Stimulated activated CD8-positive, alpha-beta memory T cell treated with anti-CD3 and anti-CD28 coated beads, Interleukin-4, amount 100 ng/mL, for 4 hours (primary cell): ENCODE measurements around the gene RTN1.
"Not testable (repeated sequence)": the region's sequence is repeated elsewhere in the genome, so short reads cannot be mapped to it uniquely, and the experiment has no call there.

Source experiments
- DNase-seq, 2 donors: peaks; one replicate each; pipeline ENCODE4 v3.0.0-alpha.2; 2020; ENCODE audit warnings: low read depth in 2 of 2, low spot score in 1 of 2

Gene RTN1

DNA sequence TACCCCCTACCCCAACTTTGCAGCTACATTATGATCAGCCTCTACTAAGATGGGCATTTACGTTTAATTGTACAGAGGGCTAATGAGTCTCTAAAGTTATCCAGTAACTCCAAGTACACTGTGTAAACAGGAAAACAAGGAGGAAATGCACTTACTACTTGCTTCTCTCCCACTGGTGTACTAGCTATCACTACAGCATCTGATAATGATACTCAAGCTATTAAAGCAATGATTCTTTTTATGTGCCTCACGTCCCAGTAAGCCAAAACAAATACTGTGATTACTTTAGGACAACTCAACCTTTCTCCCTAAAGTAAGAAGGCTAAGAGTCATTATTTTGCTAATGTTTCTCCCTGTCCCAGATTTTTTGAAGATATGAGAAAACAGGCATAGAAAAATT lies 165.3 kb downstream of the RTN1 start:
- no peak for DNase-seq

DNA sequence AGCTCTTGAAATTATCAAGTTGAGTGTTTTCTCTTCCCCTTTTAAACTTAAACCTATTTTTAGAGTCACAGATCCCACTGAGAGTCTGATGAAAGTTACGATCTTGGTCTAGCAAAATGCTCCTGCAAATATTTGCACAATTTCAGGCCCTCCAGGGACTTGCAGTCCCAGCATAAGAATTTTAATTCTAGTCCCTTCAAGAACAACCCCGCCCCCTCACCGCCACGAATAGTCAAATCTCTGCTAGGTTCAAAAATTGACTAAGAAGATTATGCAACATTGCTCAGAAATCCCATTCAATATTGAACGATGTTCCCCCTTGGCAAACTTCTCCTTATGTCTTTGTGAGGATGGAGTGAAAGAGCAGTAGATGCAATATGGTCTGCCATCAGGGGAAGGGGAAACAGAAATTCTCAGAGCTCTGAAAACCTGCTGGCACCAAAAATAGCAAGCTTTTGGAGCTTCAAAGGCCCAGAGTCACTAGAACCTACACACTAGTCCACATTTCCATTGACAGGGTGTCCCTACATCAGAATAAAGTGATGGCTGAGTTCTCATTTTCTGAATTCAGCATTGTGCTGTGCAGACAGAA lies 166.4 kb downstream of the RTN1 start:
- DNase-seq: no peak

DNA sequence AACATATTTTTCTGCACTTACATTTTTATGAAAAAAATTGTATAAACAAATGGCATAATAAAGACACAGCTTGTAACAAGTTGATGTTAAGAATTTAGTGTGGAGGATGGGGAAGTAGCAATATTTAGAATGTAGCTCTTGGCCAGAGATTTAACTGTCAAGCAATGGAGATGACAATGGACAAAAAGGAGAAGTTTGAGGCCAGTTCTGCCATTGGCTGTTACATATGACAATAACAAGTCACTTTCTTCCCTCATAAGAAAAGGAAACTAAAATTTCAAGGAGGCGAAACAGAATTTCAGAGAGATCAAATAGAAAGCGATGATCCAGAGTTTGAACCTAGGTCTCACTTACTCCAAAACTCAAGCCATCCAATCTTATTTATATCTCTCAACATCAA lies 171.1 kb downstream of the RTN1 start:
- no peak for DNase-seq

DNA sequence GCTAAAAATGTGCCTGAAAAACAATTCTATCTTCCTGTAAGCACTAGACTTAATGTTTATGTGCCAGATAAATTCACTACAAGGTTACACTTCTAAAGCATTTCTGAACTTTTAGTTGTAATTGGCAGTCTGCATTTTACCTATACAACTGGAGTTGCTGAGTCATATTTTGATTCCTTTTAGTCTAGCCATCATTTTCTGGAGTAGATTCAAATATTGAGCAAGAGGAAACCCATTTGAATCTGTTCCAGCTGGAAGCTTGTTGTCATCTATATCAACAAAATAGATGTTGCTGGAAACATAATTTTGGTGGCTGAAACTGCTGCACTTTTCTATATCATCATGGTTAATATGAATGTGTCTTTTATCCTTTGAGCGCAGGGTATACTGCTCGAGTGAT lies 171.8 kb downstream of the RTN1 start:
- no peak for DNase-seq

DNA sequence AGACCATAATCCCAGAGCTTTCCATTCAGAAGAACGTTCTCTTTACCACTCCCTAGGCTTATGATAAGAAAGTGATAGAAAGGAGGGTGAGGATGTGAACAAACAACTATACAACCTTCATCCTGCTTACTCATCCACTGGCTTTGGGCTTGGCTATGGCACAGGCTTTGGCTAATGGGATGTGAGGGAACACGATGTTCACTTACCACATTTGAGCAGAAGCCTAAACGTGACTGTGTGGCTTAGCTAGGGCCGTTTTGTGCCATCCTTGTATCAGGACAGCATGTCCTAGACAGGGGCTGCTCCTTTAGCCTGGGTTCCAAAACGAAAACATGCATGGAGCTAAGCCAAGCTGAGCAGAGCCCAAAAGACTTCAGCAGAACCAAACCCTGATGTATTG lies 175.4 kb downstream of the RTN1 start:
- DNase-seq: no peak

DNA sequence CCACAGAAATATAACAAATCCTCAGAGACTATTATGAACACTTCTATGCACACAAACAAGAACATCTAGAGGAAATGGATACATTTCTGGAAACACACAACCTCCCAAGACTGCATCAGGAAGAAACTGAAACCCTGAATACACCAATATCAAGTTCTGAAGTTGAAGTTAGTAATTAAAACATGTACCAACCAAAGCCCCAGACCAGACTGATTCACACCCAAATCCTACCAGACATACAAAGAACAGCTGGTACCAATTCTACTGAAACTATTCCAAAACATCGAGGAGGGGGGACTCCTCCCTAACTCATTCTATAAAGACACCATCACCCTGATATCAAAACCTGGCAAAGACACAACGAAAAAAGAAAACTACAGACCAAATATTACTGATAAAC lies 179.3 kb downstream of the RTN1 start:
- DNase-seq: no peak

DNA sequence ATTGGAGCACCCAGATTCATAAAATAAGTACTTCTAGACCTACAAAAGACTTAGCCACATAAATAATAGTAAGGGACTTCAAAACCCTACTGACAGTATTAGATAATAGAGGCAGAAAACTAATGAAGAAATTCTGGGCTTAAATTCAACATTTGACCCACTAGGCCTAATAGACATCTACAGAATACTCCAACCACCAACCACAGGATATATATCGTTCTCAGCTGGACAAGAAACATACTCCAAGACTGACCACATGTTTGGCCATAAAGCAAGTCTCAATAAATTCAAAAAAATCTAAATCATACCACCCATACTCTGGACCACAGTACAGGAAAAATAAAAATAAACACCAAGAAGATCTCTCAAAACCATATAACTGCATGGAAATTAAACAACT lies 180.2 kb downstream of the RTN1 start:
- no peak for DNase-seq

DNA sequence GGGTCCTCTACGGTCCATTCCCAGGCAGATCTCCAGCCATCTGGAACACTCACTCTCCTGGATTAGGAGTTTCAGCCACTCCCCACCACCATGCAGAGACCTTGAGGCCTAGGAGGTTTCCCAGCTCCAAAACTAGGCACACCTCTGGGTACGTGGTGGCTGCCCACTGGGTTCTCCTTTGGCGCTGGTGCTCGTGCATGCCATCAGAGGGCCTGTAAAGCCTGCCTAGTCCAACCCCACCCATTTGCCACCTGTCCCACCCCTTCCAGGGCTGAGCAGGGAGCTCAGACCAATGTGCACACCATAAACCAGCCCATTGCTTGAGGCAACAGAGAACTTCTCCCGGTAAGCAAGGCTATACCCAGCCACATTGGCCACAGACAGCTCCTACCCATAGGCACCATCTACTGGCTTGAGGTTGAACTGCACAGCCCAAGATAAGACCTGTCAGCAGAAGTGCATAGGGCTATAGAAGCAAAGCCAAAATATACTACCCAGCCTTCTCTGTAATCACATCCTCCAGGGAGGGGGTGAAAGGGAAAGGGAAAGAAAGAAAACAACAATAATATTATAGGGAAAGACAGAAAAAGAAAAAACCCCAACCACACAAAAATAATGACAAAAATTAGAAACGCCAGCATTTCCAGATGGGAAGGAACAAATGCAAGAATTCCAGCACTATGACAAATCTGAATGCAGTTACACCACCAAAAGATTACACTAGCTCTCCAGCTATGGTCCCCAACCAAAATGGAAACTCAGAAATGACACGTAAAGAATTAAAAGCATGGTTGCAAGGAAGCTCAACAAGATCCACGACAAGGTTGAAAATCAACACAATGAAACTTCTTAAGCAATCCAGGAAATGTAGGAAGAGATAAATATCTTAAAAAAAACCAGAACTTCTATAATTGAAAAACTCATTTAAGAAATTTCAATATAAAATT lies 182.1 kb downstream of the RTN1 start:
- DNase-seq: no peak

DNA sequence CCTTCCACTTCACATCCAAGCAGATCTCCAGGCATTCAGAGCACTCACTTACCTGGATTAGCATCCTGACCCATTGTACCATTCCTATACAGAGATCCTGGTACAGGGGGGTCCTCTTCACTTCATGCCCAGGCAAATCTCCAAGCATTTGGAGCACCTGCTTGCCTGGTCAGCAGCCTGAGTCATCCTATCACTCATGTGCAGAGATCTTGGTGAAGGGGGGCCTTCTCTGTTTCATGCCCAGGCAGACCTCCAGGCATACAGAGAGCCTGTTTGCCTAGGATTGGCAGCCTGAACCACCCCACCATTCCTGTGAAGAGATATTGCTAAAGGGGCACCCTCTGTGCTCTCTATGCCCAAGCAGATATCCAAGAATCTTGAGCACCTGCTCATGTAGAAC lies 182.9 kb downstream of the RTN1 start:
- no peak for DNase-seq

DNA sequence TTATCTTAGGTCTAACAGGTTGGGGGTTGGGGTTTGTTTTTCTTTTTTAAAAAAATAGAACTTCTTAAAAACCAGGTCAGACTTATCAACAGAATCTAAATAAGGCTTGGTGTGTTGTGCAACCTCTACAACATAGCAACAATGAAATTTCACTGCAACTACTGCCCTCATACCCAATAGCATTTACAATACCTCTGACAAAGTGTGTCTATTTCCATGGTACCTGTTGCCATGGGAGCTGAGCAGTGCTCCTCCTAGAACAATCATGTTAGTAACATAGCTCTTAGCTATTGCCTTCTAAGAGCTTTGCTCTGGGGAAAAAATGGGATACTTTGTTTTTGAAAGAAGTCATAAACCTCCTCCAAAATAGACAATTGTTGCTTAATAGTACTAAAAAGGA lies 190.7 kb downstream of the RTN1 start:
- DNase-seq: no peak

DNA sequence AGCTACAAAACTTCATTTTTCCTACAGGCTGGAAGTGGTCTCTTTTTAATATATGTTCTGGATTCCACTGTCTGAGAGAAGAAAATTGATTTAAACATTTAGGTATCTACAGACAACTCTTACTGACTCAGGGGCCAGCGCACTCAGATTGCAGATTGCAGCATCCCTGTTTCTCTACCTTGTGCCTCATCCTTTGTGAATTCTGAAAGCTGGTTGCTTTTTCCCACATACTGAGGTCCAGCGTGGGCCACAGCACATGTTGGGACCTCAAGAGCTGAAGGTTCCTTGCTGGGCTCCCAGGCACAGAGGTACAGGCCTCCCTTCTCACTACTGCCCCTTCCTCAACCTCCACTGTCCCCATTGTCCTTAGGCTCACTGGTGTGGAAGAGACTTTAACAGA lies 192.2 kb downstream of the RTN1 start:
- DNase-seq: no peak

DNA sequence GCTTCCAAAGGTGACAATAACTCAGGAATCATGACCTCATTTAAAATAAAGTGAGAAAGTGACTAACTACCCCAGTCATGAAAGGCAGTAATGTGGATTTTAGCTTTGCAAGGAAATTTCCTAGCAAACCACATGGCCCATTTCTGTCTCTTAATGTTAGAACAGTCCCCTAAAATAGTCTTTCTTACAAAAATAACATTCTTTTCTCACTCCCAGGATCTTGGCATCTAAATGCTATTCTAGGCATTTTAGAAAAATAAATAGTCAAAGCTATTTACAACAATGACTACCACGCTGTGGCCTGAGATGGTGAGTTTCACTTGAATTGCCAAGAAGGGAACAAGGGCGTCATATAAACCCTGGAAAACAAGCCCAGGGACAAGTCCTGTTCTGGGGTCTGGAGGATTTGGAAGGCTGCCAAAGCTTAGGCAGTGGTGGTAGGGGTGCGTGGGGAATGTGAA lies 192.8 kb downstream of the RTN1 start:
- DNase-seq: no peak

DNA sequence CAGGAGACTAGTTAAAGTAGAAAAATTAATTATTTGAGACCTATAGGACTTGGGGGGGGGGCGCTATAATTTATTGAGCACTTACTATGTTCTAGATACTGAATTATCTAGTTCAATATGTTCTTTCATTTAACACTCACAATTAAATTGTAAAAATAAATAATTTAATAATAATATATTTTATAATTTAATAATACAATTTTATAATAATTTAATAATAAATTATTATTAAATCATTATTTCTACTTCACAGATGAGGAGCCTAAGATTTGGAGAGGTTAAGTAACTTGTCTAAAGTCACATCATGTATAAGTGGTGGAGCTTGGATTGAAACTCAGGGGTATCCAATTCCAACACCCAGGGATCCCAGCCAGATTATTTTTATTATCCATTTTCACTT lies 195.2 kb downstream of the RTN1 start:
- DNase-seq: no peak

DNA sequence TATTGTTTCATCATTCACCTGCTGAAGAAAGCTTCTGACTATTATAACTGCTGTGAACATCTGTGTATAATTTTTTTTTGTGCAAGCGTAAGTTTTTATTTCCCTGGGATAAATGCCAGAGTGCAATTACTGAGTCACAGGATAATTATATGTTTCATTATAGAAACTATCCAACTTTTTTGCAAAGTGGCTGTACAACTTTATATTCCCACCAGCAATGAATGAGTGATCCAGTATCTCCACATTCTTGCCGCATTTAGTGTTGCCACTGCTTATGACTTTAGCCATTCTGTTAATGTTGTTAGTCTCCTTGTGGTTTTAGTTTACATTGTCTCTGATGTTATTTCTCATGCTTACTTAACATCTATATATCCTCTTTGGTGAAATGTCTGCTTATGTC lies 205.8 kb downstream of the RTN1 start:
- DNase-seq: no peak

DNA sequence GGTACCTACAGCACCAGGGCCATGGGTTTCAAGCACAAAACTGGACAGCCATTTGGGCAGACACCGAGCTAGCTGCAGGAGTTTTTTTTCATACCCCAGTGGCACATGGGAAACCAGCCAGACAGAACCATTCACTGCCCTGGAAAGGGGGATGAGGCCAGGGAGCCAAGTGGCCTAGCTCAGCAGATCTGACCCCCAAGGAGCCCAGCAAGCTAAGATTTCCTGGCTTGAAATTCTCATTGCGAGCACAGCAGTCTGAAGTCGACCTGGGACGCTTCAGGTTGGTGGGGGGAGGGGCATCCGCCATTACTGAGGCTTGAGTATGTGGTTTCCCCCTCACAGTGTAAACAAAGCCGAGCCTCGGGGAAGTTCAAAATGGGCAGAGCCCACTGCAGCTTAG lies 212.8 kb downstream of the RTN1 start:
- no peak for DNase-seq

DNA sequence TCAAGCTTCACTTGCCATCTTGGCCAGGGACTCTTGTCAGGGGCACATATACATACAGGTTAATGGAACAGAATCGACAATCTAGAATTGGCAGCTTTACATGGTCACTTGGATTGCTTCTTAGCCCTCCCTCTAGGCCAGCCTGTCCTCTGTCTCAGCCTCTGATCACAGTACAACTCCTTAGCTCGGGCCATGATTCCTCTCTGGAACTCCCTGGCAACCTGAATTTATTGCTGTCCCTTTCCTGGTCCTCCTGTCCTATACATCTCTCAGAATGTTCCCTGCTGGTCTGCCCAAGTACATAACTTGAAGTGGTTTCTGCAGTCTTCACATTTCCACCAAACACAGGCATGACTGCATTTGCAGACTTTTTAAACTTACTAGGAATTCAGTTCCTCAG lies 214.1 kb downstream of the RTN1 start:
- no peak for DNase-seq

DNA sequence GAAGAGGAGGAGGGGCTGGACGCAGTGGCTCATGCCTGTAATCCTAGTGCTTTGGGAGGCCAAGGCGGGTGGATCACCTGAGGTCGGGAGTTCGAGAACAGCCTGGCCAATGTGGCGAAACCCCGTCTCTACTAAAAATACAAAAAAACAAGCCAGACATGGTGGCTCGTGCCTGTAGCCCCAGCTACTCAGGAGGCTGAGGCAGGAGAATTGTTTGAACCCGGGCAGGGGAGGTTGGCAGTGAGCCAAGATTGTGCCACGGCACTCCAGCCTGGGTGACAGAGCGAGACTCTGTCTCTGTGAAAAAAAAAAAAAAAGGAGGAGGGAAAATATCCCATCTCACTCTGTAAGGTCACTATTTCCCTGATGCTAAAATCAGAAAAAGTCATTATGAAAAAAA lies 216.4 kb downstream of the RTN1 start:
- DNase-seq: not testable (repeated sequence)

DNA sequence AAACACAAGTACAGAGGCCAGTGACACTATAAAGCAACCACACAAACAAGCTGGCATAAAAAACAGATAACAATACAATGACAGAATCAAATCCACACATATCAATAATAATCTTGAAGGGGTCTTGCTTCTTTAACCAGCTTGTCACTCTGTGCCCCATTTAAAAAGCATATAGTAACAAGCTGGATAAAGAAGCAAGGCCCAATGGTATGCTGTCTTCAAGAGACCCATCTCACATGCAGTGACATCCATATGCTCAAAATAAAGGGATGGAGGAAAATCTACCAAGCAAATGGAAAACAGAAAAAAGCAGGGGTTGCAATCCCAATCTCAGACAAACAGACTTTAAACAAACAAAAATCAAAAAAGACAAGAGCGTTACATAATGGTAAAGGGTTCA lies 223.7 kb downstream of the RTN1 start:
- DNase-seq: not testable (repeated sequence)

DNA sequence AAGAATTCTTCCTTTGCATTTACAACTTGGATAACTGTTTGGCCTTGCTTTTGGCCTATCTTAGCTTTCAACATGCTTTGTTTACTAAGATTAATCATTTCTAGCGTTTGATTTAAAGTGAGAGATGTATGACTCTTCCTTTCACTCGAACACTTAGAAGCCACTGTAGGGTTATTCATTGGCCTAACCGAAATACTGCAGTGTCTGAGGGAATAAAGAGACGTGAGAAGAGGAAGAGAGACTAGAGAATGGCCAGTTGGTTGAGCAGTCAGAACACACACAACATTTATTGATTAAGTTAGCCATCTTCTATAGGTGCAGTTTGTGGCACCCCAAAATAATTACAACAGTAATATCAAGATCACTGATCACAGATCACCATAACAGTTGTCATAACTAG lies 231.7 kb downstream of the RTN1 start:
- DNase-seq: no peak

DNA sequence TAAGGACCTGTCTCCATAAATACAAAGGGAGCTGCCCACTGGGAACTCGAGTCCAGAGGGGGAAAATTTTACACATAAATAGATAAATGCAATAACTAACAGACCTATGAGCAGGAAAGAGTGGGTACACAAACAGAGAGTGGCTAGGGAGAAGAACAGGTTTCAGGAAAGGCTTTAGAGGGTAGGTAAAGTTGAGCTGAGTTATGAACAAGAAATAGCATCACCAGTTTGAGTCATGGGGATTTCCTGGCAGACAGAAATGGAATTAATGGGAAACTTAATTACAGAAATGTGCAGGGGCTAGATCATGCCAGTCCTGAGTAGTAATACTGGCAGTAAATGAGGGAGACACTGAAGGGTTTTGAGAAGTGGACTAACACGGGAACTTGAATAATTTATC lies 236.0 kb downstream of the RTN1 start:
- DNase-seq: no peak

DNA sequence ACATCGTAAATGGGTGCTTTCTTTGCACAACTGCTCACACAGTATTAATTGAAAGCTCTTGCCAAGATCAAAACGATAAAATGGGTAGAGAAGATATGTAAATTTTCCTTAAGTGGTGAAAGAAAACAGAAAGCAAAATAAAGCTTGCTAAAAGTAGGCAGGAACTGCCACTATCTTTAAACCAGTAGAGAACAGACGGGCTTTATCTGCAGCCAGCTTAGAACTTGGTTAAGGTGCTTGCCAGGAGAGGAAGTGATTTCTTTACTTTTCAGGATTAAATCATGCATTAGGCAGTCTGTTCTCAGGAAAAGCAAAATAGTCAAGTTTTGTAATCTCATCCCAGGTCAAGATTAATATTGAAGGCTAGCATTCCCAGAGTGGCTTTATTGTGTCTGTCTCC lies 237.1 kb downstream of the RTN1 start:
- no peak for DNase-seq

DNA sequence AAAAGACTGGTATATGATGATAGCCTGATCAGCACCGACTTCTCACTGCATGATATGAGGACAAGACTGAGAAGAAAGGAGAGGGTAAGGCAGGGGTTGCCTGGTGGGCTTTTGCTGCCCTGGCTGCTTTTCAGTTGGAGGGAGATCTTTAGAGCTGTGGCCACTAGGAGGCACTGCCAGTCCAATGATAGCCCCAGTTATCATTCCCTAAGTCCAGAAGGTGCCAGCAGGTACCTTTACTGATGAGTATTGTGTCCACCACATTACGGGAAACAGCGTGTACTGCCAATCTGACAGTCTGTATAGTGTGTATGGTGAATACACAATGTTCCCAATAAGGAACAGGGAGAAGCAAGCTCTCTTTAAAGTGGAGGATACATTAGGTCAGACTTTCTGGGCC lies 238.2 kb downstream of the RTN1 start:
- DNase-seq: no peak

DNA sequence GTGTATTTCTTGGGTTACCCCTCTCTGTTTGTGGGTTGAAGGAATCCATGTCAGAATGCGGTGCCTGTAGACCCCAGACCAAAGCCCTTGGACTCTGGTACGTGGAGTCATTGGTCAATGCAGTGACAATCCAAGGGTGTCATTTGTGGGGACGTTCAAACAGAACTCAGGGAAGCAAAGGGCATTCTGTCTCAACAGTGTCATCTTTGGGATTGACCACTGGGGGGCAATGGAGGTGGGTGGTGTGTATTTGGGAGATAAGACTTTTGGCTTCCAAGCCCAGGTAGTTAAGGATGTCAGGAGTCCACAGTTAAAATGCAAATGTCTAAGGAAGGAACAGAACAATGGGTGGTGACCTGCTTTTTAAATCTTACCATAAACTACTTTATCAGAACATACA lies 239.3 kb downstream of the RTN1 start:
- no peak for DNase-seq
